ENCODE data around the gene KRT6B. TPM values are rescaled to one million over a fixed set of nuclear protein-coding genes. Genes with fewer than 3 reads are reported as not detected.
"Not testable (repeated sequence)": the region's sequence is repeated elsewhere in the genome, so short reads cannot be mapped to it uniquely, and the experiment has no call there.

Gene KRT6B
- polyA plus RNA-seq, 1 experiment: not detected

GRCh38 chr12:52455821-52456220 lies 3.9 kb upstream of the KRT6B start:
- ChIA-PET POLR2A (no interaction called here), CTCF (interaction anchor here (0.7 kb wide), 1 partner anchor 180 kb away, joined by 3 read pairs; no protein-coding TSS in a partner anchor)
- no peak for DNase-seq (ENCODE audit: low read depth)
- no peak for TF ChIP-seq CTCF (IDR thresholded peaks at IDR 0.05; ENCODE audit: insufficient read depth, low read depth, low read length)
- H3K4me3 ChIP-seq (ENCODE audit: low read depth, low read length): no peak overlapping the region
- no peaks in the 10 kb centered on the region for H3K36me3 ChIP-seq (ENCODE audit: control insufficient read depth, insufficient read depth, low read length)
- no peaks in the 10 kb centered on the region for H3K27me3 ChIP-seq (ENCODE audit: control insufficient read depth, insufficient read depth, low read length)

- DNase-seq (ENCODE audit: low read depth): no peak
- H3K36me3 ChIP-seq (ENCODE audit: control insufficient read depth, insufficient read depth, low read length): no peaks in the 10 kb centered on the region
- CTCF ChIA-PET: no interaction called here
- no peak for TF ChIP-seq CTCF (IDR thresholded peaks at IDR 0.05; ENCODE audit: insufficient read depth, low read depth, low read length)
- no peaks in the 10 kb centered on the region for H3K27me3 ChIP-seq (ENCODE audit: control insufficient read depth, insufficient read depth, low read length)
- POLR2A ChIA-PET: no interaction called here
- no peak overlapping the region for H3K4me3 ChIP-seq (ENCODE audit: low read depth, low read length)
These were observed 2.7 kb upstream of the KRT6B start for GRCh38 chr12:52454411-52455201.

- POLR2A ChIA-PET: no interaction called here
- CTCF ChIA-PET: no interaction called here
- Histone ChIP-seq H3K4me3 (ENCODE audit: low read depth, low read length) (no peak overlapping the region), H3K36me3 (ENCODE audit: control insufficient read depth, insufficient read depth, low read length) (no peaks in the 10 kb centered on the region), H3K27me3 (ENCODE audit: control insufficient read depth, insufficient read depth, low read length) (peaks cover 3% of the 10 kb centered on the region; the same call in 1 of the 2 replicates)
- DNase-seq (ENCODE audit: low read depth): no peak
- TF ChIP-seq CTCF (IDR thresholded peaks at IDR 0.05; ENCODE audit: insufficient read depth, low read depth, low read length): no peak
These were observed 3.7 kb downstream of the KRT6B start for GRCh38 chr12:52448228-52448627.

GRCh38 chr12:52447196-52447595 lies 4.8 kb downstream of the KRT6B start:
- POLR2A ChIA-PET; CTCF ChIA-PET; H3K36me3 ChIP-seq (ENCODE audit: control insufficient read depth, insufficient read depth, low read length); H3K27me3 ChIP-seq (ENCODE audit: control insufficient read depth, insufficient read depth, low read length); H3K4me3 ChIP-seq (ENCODE audit: low read depth, low read length); DNase-seq (ENCODE audit: low read depth): not testable (repeated sequence)

- Histone ChIP-seq H3K36me3 (ENCODE audit: control insufficient read depth, insufficient read depth, low read length) (no peaks in the 10 kb centered on the region), H3K4me3 (ENCODE audit: low read depth, low read length) (no peak overlapping the region), H3K27me3 (ENCODE audit: control insufficient read depth, insufficient read depth, low read length) (peaks cover 3% of the 10 kb centered on the region; the same call in 1 of the 2 replicates)
- TF ChIP-seq CTCF (IDR thresholded peaks at IDR 0.05; ENCODE audit: insufficient read depth, low read depth, low read length): no peak
- DNase-seq (ENCODE audit: low read depth): no peak
- POLR2A ChIA-PET: interaction anchor here (0.6 kb wide), 1 partner anchor 12 kb away, joined by 5 read pairs; no protein-coding TSS in a partner anchor
- CTCF ChIA-PET: interaction anchor here (0.6 kb wide), 1 partner anchor 509 kb away, joined by 3 read pairs; no protein-coding TSS in a partner anchor
These were observed 5.4 kb downstream of the KRT6B start for GRCh38 chr12:52446367-52447045.
